SK-N-SH (cell line): ENCODE data around the gene CPNE7. TPM values are rescaled to one million over a fixed set of nuclear protein-coding genes. Genes with fewer than 3 reads are reported as not detected.

Experiments used
- CTCF ChIA-PET: fragments of 300-600, 350-600 bp; formaldehyde crosslinking; extraction: SDS; loops from one replicate; lab custom pipeline; 2021; lab: Yijun Ruan, JAX
- POLR2A ChIA-PET: fragments of 350-600 bp; sonication (Branson Sonifier 250); formaldehyde crosslinking; extraction: SDS; loops from one replicate; lab custom pipeline; 2020; ENCODE audit warnings: antibody characterized with exemption, inconsistent platforms; lab: Yijun Ruan, JAX
- DNase-seq: peaks from one replicate; pipeline ENCODE4 v3.0.0; 2012
- H2AFZ ChIP-seq: fragments of 200-600 bp; sonication (generic); 2 replicates; pipeline ENCODE4 v1.8.1; 2016; ENCODE audit warnings: antibody characterized with exemption, mild to moderate bottlenecking, low read depth
- H3F3A ChIP-seq: fragments of 200-600 bp; sonication (generic); replicated peaks from 2 replicates; pipeline ENCODE3; 2016; ENCODE audit warnings: antibody characterized with exemption, mild to moderate bottlenecking; ENCODE audit not compliant: insufficient read depth
- H3K27ac ChIP-seq, 2 experiments: fragments of 200-500 bp in 1 of 2; fragments of 200-600 bp in 1 of 2; sonication (Bioruptor generic) in 1 of 2; sonication (generic), shearing (Covaris generic) in 1 of 2; 2 replicates each; pipeline versions ENCODE4 v1.5.1 to v1.6.1; 2014 to 2016; ENCODE audit warnings: low read depth in 2 of 2, inconsistent platforms in 1 of 2, low read length in 1 of 2, mild to moderate bottlenecking in 1 of 2, mixed read lengths in 1 of 2
- H3K27me3 ChIP-seq: fragments of 200-600 bp; sonication (generic), shearing (Covaris generic); 2 replicates; pipeline ENCODE4 v1.6.1; 2016; ENCODE audit warnings: mixed run types; ENCODE audit not compliant: insufficient read depth
- H3K36me3 ChIP-seq, 2 experiments: fragments of 200-500 bp in 1 of 2; fragments of 200-600 bp in 1 of 2; sonication (Bioruptor generic) in 1 of 2; sonication (generic) in 1 of 2; replicated peaks in 1 of 2; 2 replicates each; pipeline versions ENCODE3 to v1.5.1; 2014 to 2016; ENCODE audit warnings: low read length in 1 of 2, mild to moderate bottlenecking in 1 of 2; ENCODE audit not compliant: insufficient read depth in 2 of 2, control insufficient read depth in 1 of 2
- H3K4me1 ChIP-seq, 2 experiments: fragments of 200-500 bp in 1 of 2; fragments of 200-600 bp in 1 of 2; sonication (Bioruptor generic) in 1 of 2; sonication (generic), shearing (Covaris generic) in 1 of 2; 2 replicates each; pipeline versions ENCODE4 v1.5.1 to v1.6.1; 2014 to 2016; ENCODE audit warnings: low read depth in 1 of 2, low read length in 1 of 2, mixed run types in 1 of 2; ENCODE audit not compliant: insufficient read depth in 2 of 2, control insufficient read depth in 1 of 2
- H3K4me2 ChIP-seq: fragments of 200-600 bp; sonication (generic), shearing (Covaris generic); 2 replicates; pipeline ENCODE4 v1.6.1; 2017; ENCODE audit warnings: mixed run types
- H3K4me3 ChIP-seq, 2 experiments: fragments of 200-500 bp in 1 of 2; fragments of 200-600 bp in 1 of 2; sonication (Bioruptor generic) in 1 of 2; sonication (generic), shearing (Covaris generic) in 1 of 2; 2 replicates each; pipeline versions ENCODE4 v1.5.1 to v1.8.1; 2014 to 2016; ENCODE audit warnings: low read depth in 2 of 2, inconsistent platforms in 1 of 2, low read length in 1 of 2, mild to moderate bottlenecking in 1 of 2, mixed read lengths in 1 of 2, moderate library complexity in 1 of 2
- H3K79me2 ChIP-seq: fragments of 200-600 bp; sonication (generic); 2 replicates; pipeline ENCODE4 v1.8.1; 2017; ENCODE audit warnings: mild to moderate bottlenecking; ENCODE audit not compliant: insufficient read depth
- H3K9ac ChIP-seq: fragments of 200-600 bp; sonication (generic); 2 replicates; pipeline ENCODE4 v1.6.1; 2017; ENCODE audit warnings: mixed run types
- H3K9me2 ChIP-seq: fragments of 200-600 bp; sonication (generic); 2 replicates; pipeline ENCODE4 v1.6.1; 2017; ENCODE audit warnings: mixed run types
- H3K9me3 ChIP-seq: fragments of 200-600 bp; sonication (generic); 2 replicates; pipeline ENCODE4 v1.6.1; 2017; ENCODE audit warnings: mixed run types, mild to moderate bottlenecking, moderate library complexity
- H4K20me1 ChIP-seq: fragments of 200-600 bp; sonication (generic); 2 replicates; pipeline ENCODE4 v1.6.1; 2017; ENCODE audit warnings: mild to moderate bottlenecking, mixed run types; ENCODE audit not compliant: insufficient read depth
- FOSL2 ChIP-seq: IDR thresholded peaks from 2 replicates; pipeline ENCODE4 v1.4.0; 2012; ENCODE audit warnings: low read depth, mild to moderate bottlenecking, moderate library complexity, borderline replicate concordance
- FOXJ3 ChIP-seq: sonication (generic); formaldehyde crosslinking; IDR thresholded peaks from 2 replicates; pipeline ENCODE4 v1.5.1; 2020; ENCODE audit warnings: mild to moderate bottlenecking, missing genetic modification reagents
- GABPA ChIP-seq: IDR thresholded peaks from 2 replicates; pipeline ENCODE4 v1.4.0; 2012; ENCODE audit warnings: low read depth, mild to moderate bottlenecking
- RAD21 ChIP-seq: IDR thresholded peaks from 2 replicates; pipeline ENCODE4 v1.6.1; 2012; ENCODE audit warnings: mild to moderate bottlenecking, low read length
- RFX5 ChIP-seq: IDR thresholded peaks from 2 replicates; pipeline ENCODE4 v1.6.1; 2012; ENCODE audit warnings: mild to moderate bottlenecking, improper control_type of control experiment, low read length
- RXRA ChIP-seq: IDR thresholded peaks from 2 replicates; pipeline ENCODE4 v1.4.0; 2012; ENCODE audit warnings: low read depth, mild to moderate bottlenecking, borderline replicate concordance
- SIN3A ChIP-seq: IDR thresholded peaks from 2 replicates; pipeline ENCODE4 v1.6.1; 2012; ENCODE audit warnings: low read depth, mild to moderate bottlenecking, low read length, moderate library complexity, borderline replicate concordance
- SMC3 ChIP-seq: IDR thresholded peaks from 2 replicates; pipeline ENCODE4 v1.6.1; 2012; ENCODE audit warnings: low read depth, low read length, improper control_type of control experiment
- WGBS: methylation state at CpG from one replicate; pipeline ENCODE4 v1.1.6; 2017; ENCODE audit warnings: low lambda C conversion rate; 5-methylcytosine and 5-hydroxymethylcytosine counted together
- polyA plus RNA-seq, 3 experiments: library from polyadenylated mRNA; depleted of rRNA; stranded (reverse); fragments of >200 nt; gene quantifications; 2 replicates each; pipeline ENCODE4 v1.2.3, GENCODE V29; 2012
- TF ChIP-seq, protein P1 (sequence below): fragments of 150-350 bp; IDR thresholded peaks from 2 replicates; pipeline ENCODE4 v1.6.1; 2017; ENCODE audit warnings: antibody characterized with exemption, low read length, low read depth, borderline replicate concordance
- TF ChIP-seq, protein P2 (sequence below): fragments of 200-600 bp; sonication (generic); IDR thresholded peaks from 2 replicates; pipeline ENCODE4 v1.6.1; 2017; ENCODE audit warnings: antibody characterized with exemption, mild to moderate bottlenecking, moderate library complexity
- TF ChIP-seq, protein P3 (sequence below): IDR thresholded peaks from 2 replicates; pipeline ENCODE4 v1.6.1; 2012; ENCODE audit warnings: mild to moderate bottlenecking, low read depth, low read length, moderate library complexity

CPNE7 gene
- polyA plus RNA-seq, 1 of the 3 experiments (the other 2 are of a cell fraction): 3.9 TPM

DNA sequence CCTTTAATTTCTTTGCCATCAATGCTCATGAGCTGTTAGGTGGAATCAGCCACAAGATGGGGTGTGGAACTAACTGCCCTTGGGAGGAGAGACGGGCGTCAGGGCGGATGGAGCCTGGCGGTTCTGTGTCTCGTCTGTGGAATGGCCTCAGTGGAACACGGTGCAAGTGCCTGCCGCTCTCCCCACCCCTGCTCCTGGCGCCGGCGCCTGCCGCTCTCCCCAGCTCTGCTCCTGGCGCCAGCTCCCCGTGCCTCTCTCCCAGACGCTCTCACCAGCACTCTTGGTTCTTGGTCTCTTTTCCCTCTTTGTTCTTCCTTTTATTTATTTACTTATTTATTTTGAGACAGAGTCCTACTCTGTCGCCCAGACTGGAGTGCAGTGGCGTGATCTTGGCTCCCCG lies 28.3 kb upstream of the CPNE7 start:
- Histone ChIP-seq H3K27ac (no peak overlapping the region), H4K20me1 (no peaks in the 10 kb centered on the region), H3F3A (peaks cover 4% of the 10 kb centered on the region), H3K9ac (no peak overlapping the region), H3K4me3 (no peak overlapping the region), H3K9me2 (no peaks in the 10 kb centered on the region), H2AFZ (no peak overlapping the region), H3K9me3 (no peaks in the 10 kb centered on the region), H3K27me3 (no peaks in the 10 kb centered on the region), H3K4me1 (no peaks in the 10 kb centered on the region), H3K79me2 (no peaks in the 10 kb centered on the region), H3K4me2 (no peak overlapping the region), H3K36me3 (peaks cover 30 to 50% of the 10 kb centered on the region in 2 experiments)
- WGBS: 97% methylated on average over 14 of the region's 17 CpGs
- ChIA-PET POLR2A (no interaction called here), CTCF (interaction anchor here (1.8 kb wide), 1 partner anchor 10 kb away, joined by 5 read pairs; no protein-coding TSS in a partner anchor)
- DNase-seq: no peak
- TF ChIP-seq RFX5 (no peak), FOXJ3 (no peak), GABPA (no peak)
- TF ChIP-seq, protein P1, sequence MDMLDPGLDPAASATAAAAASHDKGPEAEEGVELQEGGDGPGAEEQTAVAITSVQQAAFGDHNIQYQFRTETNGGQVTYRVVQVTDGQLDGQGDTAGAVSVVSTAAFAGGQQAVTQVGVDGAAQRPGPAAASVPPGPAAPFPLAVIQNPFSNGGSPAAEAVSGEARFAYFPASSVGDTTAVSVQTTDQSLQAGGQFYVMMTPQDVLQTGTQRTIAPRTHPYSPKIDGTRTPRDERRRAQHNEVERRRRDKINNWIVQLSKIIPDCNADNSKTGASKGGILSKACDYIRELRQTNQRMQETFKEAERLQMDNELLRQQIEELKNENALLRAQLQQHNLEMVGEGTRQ: no peak

DNA sequence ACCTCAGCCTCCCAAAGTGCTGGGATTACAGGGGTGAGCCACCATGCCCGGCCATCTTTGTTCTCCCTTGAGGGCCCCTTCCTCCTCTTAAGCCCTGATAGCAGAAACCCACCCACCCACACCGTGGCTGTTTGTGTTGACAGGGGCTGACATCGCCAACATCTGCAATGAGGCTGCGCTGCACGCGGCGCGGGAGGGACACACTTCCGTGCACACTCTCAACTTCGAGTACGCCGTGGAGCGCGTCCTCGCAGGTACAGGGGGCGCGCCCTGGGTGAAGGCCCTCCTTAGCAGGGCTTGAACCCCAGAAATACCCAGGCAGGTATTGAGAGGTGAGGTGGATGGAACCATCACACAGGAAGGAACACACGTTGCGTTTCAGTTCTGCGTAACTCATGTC lies 27.7 kb upstream of the CPNE7 start:
- 96% methylated on average over 20 of the region's 20 CpGs for WGBS
- no peaks in the 10 kb centered on the region for H3K4me1 ChIP-seq
- peaks cover 31 to 55% of the 10 kb centered on the region in 2 experiments for H3K36me3 ChIP-seq
- CTCF ChIA-PET: interaction anchor here (1.8 kb wide), 1 partner anchor 10 kb away, joined by 5 read pairs; no protein-coding TSS in a partner anchor
- peaks cover 4% of the 10 kb centered on the region for H3F3A ChIP-seq
- POLR2A ChIA-PET: no interaction called here
- no peaks in the 10 kb centered on the region for H3K9me3 ChIP-seq
- no peaks in the 10 kb centered on the region for H3K27me3 ChIP-seq
- no peaks in the 10 kb centered on the region for H3K9me2 ChIP-seq
- H3K4me3 ChIP-seq: no peak overlapping the region
- H4K20me1 ChIP-seq: no peaks in the 10 kb centered on the region
- no peaks in the 10 kb centered on the region for H3K79me2 ChIP-seq
- no peak overlapping the region for H2AFZ ChIP-seq
- H3K27ac ChIP-seq: no peak overlapping the region
- H3K4me2 ChIP-seq: no peak overlapping the region
- H3K9ac ChIP-seq: no peak overlapping the region
- TF ChIP-seq, protein P2, sequence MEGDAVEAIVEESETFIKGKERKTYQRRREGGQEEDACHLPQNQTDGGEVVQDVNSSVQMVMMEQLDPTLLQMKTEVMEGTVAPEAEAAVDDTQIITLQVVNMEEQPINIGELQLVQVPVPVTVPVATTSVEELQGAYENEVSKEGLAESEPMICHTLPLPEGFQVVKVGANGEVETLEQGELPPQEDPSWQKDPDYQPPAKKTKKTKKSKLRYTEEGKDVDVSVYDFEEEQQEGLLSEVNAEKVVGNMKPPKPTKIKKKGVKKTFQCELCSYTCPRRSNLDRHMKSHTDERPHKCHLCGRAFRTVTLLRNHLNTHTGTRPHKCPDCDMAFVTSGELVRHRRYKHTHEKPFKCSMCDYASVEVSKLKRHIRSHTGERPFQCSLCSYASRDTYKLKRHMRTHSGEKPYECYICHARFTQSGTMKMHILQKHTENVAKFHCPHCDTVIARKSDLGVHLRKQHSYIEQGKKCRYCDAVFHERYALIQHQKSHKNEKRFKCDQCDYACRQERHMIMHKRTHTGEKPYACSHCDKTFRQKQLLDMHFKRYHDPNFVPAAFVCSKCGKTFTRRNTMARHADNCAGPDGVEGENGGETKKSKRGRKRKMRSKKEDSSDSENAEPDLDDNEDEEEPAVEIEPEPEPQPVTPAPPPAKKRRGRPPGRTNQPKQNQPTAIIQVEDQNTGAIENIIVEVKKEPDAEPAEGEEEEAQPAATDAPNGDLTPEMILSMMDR: no peak
- DNase-seq: no peak

DNA sequence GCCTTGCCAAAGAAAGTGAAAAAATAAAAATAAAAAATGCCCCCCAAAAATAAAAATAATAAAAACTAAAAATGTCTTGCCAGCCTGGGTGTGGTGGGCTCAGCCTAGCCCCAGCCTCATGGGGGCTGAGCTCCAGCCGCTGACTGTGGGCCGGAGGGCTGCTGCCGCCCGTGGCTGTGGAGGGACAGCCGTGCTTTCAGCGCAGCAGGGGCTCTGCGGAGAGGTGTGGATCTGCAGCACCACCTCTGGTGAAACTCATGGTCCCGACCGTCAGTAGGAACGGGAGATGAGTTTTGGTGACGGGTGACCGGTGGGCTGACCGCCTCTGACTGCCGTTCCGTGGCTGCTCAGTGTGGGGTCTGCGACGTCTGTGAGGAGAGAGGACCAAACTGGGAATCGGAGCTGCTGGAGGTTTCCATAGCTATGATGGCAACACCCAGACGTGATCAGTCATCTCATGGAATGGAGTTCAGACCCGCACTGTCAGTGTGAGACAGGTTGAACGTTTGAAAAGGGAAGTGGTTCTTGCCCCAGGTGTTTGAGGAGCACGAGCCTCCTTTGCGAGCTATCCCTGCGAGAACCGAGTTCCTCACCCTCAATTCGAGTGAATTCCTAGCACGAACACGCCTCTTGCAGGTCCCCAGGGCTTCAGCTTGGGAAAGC lies 27.1 kb upstream of the CPNE7 start:
- ChIA-PET POLR2A (no interaction called here), CTCF (interaction anchor here (0.8 to 1.8 kb wide), 2 partner anchors 9 kb away, joined by 3 to 5 read pairs; no protein-coding TSS in a partner anchor)
- H3K27ac ChIP-seq: no peak overlapping the region
- no peak for TF ChIP-seq FOSL2
- TF ChIP-seq SMC3: no peak
- TF ChIP-seq, protein P3, sequence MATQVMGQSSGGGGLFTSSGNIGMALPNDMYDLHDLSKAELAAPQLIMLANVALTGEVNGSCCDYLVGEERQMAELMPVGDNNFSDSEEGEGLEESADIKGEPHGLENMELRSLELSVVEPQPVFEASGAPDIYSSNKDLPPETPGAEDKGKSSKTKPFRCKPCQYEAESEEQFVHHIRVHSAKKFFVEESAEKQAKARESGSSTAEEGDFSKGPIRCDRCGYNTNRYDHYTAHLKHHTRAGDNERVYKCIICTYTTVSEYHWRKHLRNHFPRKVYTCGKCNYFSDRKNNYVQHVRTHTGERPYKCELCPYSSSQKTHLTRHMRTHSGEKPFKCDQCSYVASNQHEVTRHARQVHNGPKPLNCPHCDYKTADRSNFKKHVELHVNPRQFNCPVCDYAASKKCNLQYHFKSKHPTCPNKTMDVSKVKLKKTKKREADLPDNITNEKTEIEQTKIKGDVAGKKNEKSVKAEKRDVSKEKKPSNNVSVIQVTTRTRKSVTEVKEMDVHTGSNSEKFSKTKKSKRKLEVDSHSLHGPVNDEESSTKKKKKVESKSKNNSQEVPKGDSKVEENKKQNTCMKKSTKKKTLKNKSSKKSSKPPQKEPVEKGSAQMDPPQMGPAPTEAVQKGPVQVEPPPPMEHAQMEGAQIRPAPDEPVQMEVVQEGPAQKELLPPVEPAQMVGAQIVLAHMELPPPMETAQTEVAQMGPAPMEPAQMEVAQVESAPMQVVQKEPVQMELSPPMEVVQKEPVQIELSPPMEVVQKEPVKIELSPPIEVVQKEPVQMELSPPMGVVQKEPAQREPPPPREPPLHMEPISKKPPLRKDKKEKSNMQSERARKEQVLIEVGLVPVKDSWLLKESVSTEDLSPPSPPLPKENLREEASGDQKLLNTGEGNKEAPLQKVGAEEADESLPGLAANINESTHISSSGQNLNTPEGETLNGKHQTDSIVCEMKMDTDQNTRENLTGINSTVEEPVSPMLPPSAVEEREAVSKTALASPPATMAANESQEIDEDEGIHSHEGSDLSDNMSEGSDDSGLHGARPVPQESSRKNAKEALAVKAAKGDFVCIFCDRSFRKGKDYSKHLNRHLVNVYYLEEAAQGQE: no peak
- TF ChIP-seq RAD21: no peak
- no peak for TF ChIP-seq SIN3A
- no peak for TF ChIP-seq RXRA
- TF ChIP-seq, protein P1: no peak

More for the DNA sequence above, 27.1 kb upstream of the CPNE7 start:
- Histone ChIP-seq H3K79me2 (no peaks in the 10 kb centered on the region), H3K36me3 (peaks cover 31 to 57% of the 10 kb centered on the region in 2 experiments), H3K9ac (no peak overlapping the region), H3F3A (peaks cover 3% of the 10 kb centered on the region), H3K4me3 (no peak overlapping the region), H3K27me3 (no peaks in the 10 kb centered on the region), H4K20me1 (no peaks in the 10 kb centered on the region), H3K9me3 (no peaks in the 10 kb centered on the region), H3K4me1 (no peaks in the 10 kb centered on the region), H3K4me2 (no peak overlapping the region), H3K9me2 (no peaks in the 10 kb centered on the region), H2AFZ (no peak overlapping the region)
- 97% methylated on average over 21 of the region's 28 CpGs for WGBS
- no peak for DNase-seq
